Stimulated activated CD8-positive, alpha-beta memory T cell treated with anti-CD3 and anti-CD28 coated beads, Interleukin-12 subunit alpha, Interleukin-12 subunit beta, amount 100 ng/mL, for 24 hours (primary cell): Measurements from ENCODE around the gene ELL.

ENCODE experiments used
- DNase-seq: peaks from one replicate; pipeline ENCODE4 v3.0.0-alpha.2; 2020; ENCODE audit errors: extremely low read depth

The ELL gene

GRCh38 chr19:18488838-18489626 lies 32.8 kb downstream of the ELL start:
- DNase-seq: no peak

GRCh38 chr19:18488403-18488723 lies 33.5 kb downstream of the ELL start:
- DNase-seq: no peak

GRCh38 chr19:18487576-18488402 lies 34.1 kb downstream of the ELL start:
- DNase-seq: no peak

GRCh38 chr19:18486746-18487145 lies 35.1 kb downstream of the ELL start:
- no peak for DNase-seq

- DNase-seq: no peak
Observed at GRCh38 chr19:18484992-18485391, 36.9 kb downstream of the ELL start.

GRCh38 chr19:18483119-18483890 lies 38.6 kb downstream of the ELL start:
- DNase-seq: no peak

- no peak for DNase-seq
Observed at GRCh38 chr19:18481505-18482222, 40.2 kb downstream of the ELL start.

- no peak for DNase-seq
Observed at GRCh38 chr19:18480006-18480691, 41.7 kb downstream of the ELL start.

- DNase-seq: peak; percentile 43
Observed at GRCh38 chr19:18478545-18479311, 43.1 kb downstream of the ELL start.

- no peak for DNase-seq
Observed at GRCh38 chr19:18477974-18478373, 43.9 kb downstream of the ELL start.

- DNase-seq: no peak
Observed at GRCh38 chr19:18477042-18477779, 44.7 kb downstream of the ELL start.

GRCh38 chr19:18476507-18477041 lies 45.3 kb downstream of the ELL start:
- DNase-seq: no peak

GRCh38 chr19:18475762-18476331 lies 46.0 kb downstream of the ELL start:
- DNase-seq: no peak

GRCh38 chr19:18475004-18475453 lies 46.8 kb downstream of the ELL start:
- no peak for DNase-seq

GRCh38 chr19:18474366-18474887 lies 47.4 kb downstream of the ELL start:
- DNase-seq: no peak

- DNase-seq: no peak
Observed at GRCh38 chr19:18473706-18474087, 48.2 kb downstream of the ELL start.

- no peak for DNase-seq
Observed at GRCh38 chr19:18473003-18473705, 48.7 kb downstream of the ELL start.

- no peak for DNase-seq
Observed at GRCh38 chr19:18470787-18471186, 51.1 kb downstream of the ELL start.
